OCI-LY1 (cell line): Measurements from ENCODE around the gene SEPSECS.

Experiments
- EZH2 ChIP-seq: fragments of 200-600 bp; sonication (generic), shearing (Covaris generic); IDR thresholded peaks from 2 replicates; pipeline ENCODE4 v1.8.0; 2017; ENCODE audit warnings: borderline replicate concordance, mixed run types, mild to moderate bottlenecking, antibody characterized with exemption, low read length, moderate library complexity, mixed read lengths
- TF ChIP-seq, protein P1 (sequence below): fragments of 200-600 bp; sonication (generic), shearing (Covaris generic); IDR thresholded peaks from 2 replicates; pipeline ENCODE4 v1.5.1; 2017; ENCODE audit warnings: mild to moderate bottlenecking, antibody characterized with exemption, low read length, moderate library complexity, mixed read lengths

DNA sequence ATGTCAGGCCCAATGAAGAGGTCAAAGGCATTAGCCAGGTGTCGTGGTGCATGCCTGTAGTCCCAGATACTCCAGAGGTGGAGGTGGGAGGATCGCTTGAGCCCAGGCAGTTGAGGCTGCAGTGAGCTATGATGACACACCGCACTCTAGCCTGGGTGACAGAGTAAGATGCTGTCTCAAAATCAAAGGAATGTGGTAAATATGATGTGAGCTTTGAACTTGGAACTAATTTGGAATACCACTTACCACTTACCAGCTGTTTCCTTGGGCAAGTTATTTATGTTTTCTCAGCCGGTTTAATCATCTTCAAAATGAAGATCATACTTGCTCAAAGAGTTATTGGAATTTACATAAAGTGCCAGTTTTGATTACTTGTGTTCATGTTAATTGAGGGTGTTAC is 23.8 kb upstream of the SEPSECS start:
- TF ChIP-seq, protein P1, sequence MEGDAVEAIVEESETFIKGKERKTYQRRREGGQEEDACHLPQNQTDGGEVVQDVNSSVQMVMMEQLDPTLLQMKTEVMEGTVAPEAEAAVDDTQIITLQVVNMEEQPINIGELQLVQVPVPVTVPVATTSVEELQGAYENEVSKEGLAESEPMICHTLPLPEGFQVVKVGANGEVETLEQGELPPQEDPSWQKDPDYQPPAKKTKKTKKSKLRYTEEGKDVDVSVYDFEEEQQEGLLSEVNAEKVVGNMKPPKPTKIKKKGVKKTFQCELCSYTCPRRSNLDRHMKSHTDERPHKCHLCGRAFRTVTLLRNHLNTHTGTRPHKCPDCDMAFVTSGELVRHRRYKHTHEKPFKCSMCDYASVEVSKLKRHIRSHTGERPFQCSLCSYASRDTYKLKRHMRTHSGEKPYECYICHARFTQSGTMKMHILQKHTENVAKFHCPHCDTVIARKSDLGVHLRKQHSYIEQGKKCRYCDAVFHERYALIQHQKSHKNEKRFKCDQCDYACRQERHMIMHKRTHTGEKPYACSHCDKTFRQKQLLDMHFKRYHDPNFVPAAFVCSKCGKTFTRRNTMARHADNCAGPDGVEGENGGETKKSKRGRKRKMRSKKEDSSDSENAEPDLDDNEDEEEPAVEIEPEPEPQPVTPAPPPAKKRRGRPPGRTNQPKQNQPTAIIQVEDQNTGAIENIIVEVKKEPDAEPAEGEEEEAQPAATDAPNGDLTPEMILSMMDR = no peak
- TF ChIP-seq EZH2 = no peak
